Sigmoid colon (tissue), 4 donors: Measurements from ENCODE around the gene CD84.

Experiments
- CTCF ChIP-seq, 4 experiments: fragments of 450-650 bp in 3 of 4; fragments of 200-600 bp in 1 of 4; IDR thresholded peaks; one replicate each; pipeline ENCODE4 v1.5.1; 2016 to 2019; ENCODE audit warnings: antibody characterized with exemption in 4 of 4, mild to moderate bottlenecking in 3 of 4, moderate library complexity in 2 of 4
- EP300 ChIP-seq, 4 donors: sonication (generic); formaldehyde crosslinking; IDR thresholded peaks; one replicate each; pipeline ENCODE4 v1.6.1; 2017; ENCODE audit warnings: antibody characterized with exemption in 4 of 4
- POLR2A ChIP-seq, 2 donors: fragments of 450-650 bp; IDR thresholded peaks; one replicate each; pipeline ENCODE4 v1.6.1; 2016; ENCODE audit warnings: antibody characterized with exemption in 2 of 2, mild to moderate bottlenecking in 2 of 2, moderate library complexity in 2 of 2
- POLR2AphosphoS5 ChIP-seq, 4 donors: sonication (generic); formaldehyde crosslinking; IDR thresholded peaks; one replicate each; pipeline ENCODE4 v1.6.1; 2017; ENCODE audit warnings: antibody characterized with exemption in 4 of 4

- no peak for TF ChIP-seq CTCF (IDR thresholded peaks at IDR 0.05)
- TF ChIP-seq POLR2AphosphoS5 (IDR thresholded peaks at IDR 0.05): no peak
- TF ChIP-seq POLR2A (IDR thresholded peaks at IDR 0.05): no peak
- TF ChIP-seq EP300 (IDR thresholded peaks at IDR 0.05): no peak
Observed at GRCh38 chr1:160606611-160607010, 27.3 kb upstream of the CD84 start.
